Right cardiac atrium (tissue), 5 donors: ENCODE measurements around the gene ZNF574. TPM values are rescaled to one million over a fixed set of nuclear protein-coding genes. Genes with fewer than 3 reads are reported as not detected.
A peak's percentile ranks its signal among the peaks of the same experiment; 100 is the strongest.
"Not testable (repeated sequence)": the region's sequence is repeated elsewhere in the genome, so short reads cannot be mapped to it uniquely, and the experiment has no call there.

Experiments
- ATAC-seq, 2 donors: fragments of 200-7000 bp; cut with Tn5 transposase; one replicate each; pipeline versions ENCODE4 v1.8.0 to v1.9.1; 2020; ENCODE audit warnings: moderate library complexity in 2 of 2, mild to moderate bottlenecking in 1 of 2
- DNase-seq, 3 donors: peaks; one replicate each; pipeline ENCODE4 v3.0.0-alpha.2; 2020
- H3K27ac ChIP-seq: one replicate; pipeline ENCODE4 v1.5.1; 2013; ENCODE audit warnings: mild to moderate bottlenecking, low read length, control low read depth, moderate library complexity
- H3K27me3 ChIP-seq: one replicate; pipeline ENCODE4 v1.6.1; 2013; ENCODE audit not compliant: control insufficient read depth, insufficient read depth
- H3K4me1 ChIP-seq: one replicate; pipeline ENCODE4 v1.6.1; 2013; ENCODE audit warnings: low read length; ENCODE audit not compliant: control insufficient read depth, insufficient read depth
- H3K4me3 ChIP-seq: one replicate; pipeline ENCODE4 v1.5.1; 2013; ENCODE audit warnings: low read length, control low read depth
- H3K9me3 ChIP-seq: one replicate; pipeline ENCODE4 v1.6.1; 2013; ENCODE audit warnings: low read length; ENCODE audit not compliant: control insufficient read depth
- WGBS: extraction: QIAGEN DNeasy Blood & Tissue Kit; methylation state at CpG from one replicate; pipeline ENCODE4 v1.1.7; 2013; 5-methylcytosine and 5-hydroxymethylcytosine counted together
- intact Hi-C, 4 donors: fragments of 100-400 bp; cut with DNase I; formaldehyde crosslinking; loops; one replicate each; pipeline versions ENCODE4 v1.11.0 to v1.14.0; 2022 to 2023
- polyA plus RNA-seq: library from polyadenylated mRNA; stranded (reverse); fragments of 200-250 nt; gene quantifications from one replicate; pipeline ENCODE4 v1.2.3, GENCODE V29; 2013
- total RNA-seq, 4 donors: library from RNA; stranded (reverse); fragmentation: NEBNext Ultra II Directional; extraction: Animal tissue kit (Norgen Biotek cat#: 25700); gene quantifications; one replicate each; pipeline ENCODE4 v1.2.1, GENCODE V29; 2021
- donor health status: healthy with polysubstance abuse.
- donor health status: DM: no; HTN: yes; CAD: no.
- donor health status: DM: no; HTN: no; CAD: no.
- donor health status: DM: no; HTN: yes; CAD: no; lungs with severe emphysema.
- donor health status: DM: yes; HTN: yes; CAD: no.

ZNF574 gene
- total and polyA plus RNA-seq, 5 donors, result 5.2 to 9.3 (median 8.4) TPM

DNA sequence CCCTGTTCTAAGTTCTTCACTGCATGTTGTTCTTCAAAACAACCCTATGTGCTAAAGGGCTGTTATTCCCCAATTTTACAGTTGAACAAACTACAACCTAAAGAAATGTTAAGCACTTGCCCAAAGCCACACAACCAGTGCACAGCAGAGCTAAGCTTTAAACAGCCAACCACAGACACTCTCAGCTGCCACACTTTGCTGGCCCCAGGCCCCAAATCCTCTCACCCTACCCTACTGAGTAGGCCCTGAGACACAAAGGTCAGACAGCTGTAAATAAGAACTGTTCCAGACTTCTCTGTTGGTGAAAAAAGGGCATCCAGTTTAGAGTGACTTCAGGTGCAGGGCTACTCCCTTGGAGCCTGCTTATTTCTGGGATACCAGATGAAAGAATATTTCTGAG lies 35.9 kb upstream of the ZNF574 start:
- peaks cover 4% of the 10 kb centered on the region for H3K4me1 ChIP-seq
- peak overlapping the region; percentile 48 for H3K27ac ChIP-seq
- no peaks in the 10 kb centered on the region for H3K9me3 ChIP-seq
- intact Hi-C loops, result no loop called here
- no peak overlapping the region for H3K4me3 ChIP-seq
- ATAC-seq, result no peak
- no peaks in the 10 kb centered on the region for H3K27me3 ChIP-seq
- DNase-seq, result no peak

DNA sequence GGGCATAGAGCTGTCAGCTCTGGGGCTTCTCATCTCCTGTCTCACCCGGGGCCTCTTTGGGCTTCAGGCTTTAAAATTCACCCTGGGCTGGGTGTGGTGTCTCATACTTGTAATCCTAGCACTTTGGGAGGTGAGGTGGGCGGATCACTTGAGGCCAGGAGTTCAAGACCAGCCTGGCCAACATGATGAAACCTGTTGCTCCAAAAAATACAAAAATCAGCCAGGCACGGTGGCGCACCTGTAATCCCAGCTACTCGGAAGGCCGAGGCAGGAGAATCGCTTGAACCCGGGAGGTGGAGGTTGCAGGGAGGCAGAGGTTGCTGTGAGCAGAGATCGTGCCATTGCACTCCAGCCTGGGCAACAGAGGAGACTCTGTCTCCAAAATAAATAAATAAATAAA lies 35.5 kb upstream of the ZNF574 start:
- ATAC-seq, H3K27me3 ChIP-seq, DNase-seq, H3K9me3 ChIP-seq, H3K4me1 ChIP-seq, H3K4me3 ChIP-seq, intact Hi-C loops: not testable (repeated sequence)
- WGBS, result 88% methylated on average over 9 of the region's 9 CpGs
- peak overlapping the region; percentile 48 for H3K27ac ChIP-seq

- WGBS, result 88% methylated on average over 30 of the region's 30 CpGs
- DNase-seq (no peak), ATAC-seq (no peak)
- H3K27ac ChIP-seq, result no peak overlapping the region
- H3K27me3 ChIP-seq, result no peaks in the 10 kb centered on the region
- peaks cover 3% of the 10 kb centered on the region for H3K4me1 ChIP-seq
- intact Hi-C loops, result no loop called here
- H3K4me3 ChIP-seq, result no peak overlapping the region
- no peaks in the 10 kb centered on the region for H3K9me3 ChIP-seq
Measured at GRCh38 chr19:42042455-42043170, 33.4 kb upstream of the ZNF574 start.

GRCh38 chr19:42045575-42045974 lies 30.4 kb upstream of the ZNF574 start:
- Histone ChIP-seq H3K9me3 (no peaks in the 10 kb centered on the region), H3K27me3 (no peaks in the 10 kb centered on the region), H3K4me1 (no peaks in the 10 kb centered on the region), H3K27ac (no peak overlapping the region), H3K4me3 (no peak overlapping the region)
- no peak for DNase-seq
- intact Hi-C loops, result no loop called here
- ATAC-seq, result no peak
- 62% methylated on average over 7 of the region's 7 CpGs for WGBS

DNA sequence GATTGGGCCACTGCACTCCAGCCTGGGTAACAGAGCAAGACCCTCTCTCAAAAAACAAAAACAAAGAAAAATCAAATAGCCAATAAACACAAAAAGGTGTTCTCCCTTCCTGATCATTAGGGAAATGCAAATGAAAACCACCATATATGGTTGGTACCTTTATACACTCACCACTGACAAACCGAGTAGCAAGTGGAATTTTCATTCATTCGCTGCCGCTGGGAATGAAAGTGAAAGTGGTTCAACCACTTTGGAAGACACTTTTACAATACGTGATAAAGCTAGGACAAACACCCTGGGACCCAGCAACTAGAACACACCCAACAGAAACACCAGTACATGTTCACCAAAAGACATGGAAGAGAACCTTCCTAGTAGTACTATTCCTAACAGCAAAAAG lies 27.0 kb upstream of the ZNF574 start:
- Histone ChIP-seq H3K4me3 (no peak overlapping the region), H3K27ac (no peak overlapping the region), H3K27me3 (no peaks in the 10 kb centered on the region), H3K4me1 (no peaks in the 10 kb centered on the region), H3K9me3 (no peaks in the 10 kb centered on the region)
- intact Hi-C loops, result no loop called here
- ATAC-seq, result peak in 1 of 2 donors; percentile 19
- WGBS, result 56% methylated on average over 4 of the region's 4 CpGs
- no peak for DNase-seq

GRCh38 chr19:42051166-42052115 lies 24.5 kb upstream of the ZNF574 start:
- intact Hi-C loops, result no loop called here
- 91% methylated on average over 14 of the region's 14 CpGs for WGBS
- H3K27me3 ChIP-seq, result no peaks in the 10 kb centered on the region

DNA sequence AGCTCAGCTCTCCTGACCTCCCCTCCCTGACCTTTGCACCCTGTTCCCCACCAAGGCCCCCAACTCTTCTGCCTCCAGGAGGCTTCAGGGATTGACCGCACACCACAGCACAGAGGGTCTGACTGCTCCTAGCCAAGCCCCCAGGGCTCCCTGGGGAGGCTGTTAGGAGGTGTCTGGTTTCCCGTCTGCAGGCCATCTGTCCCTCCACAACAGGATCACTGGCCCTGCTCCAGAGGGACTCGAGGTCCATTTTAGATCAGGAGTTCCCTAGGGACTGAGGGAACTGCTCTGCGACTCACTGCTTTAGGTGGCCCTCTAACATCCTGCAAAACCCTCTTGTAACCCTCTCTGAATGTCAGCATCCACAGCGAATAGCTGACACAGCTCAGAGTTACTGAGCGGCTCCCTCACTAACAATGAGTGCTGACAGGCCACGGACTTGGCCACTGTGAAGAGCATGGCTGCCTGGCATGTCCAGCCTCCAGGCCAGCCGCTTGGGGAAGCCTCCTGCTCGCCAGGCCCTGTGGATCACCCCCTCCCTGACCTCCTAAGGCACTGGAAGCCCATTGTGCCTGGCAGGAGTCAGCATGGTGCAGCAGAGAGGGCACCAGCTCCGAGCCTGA lies 23.6 kb upstream of the ZNF574 start:
- Histone ChIP-seq H3K9me3 (no peaks in the 10 kb centered on the region), H3K4me3 (no peak overlapping the region), H3K27ac (no peak overlapping the region), H3K4me1 (no peaks in the 10 kb centered on the region), H3K27me3 (no peaks in the 10 kb centered on the region)
- 51% methylated on average over 10 of the region's 10 CpGs for WGBS
- ATAC-seq (peak in 1 of 2 donors; percentile 11), DNase-seq (no peak)
- intact Hi-C loops, result no loop called here

More at GRCh38 chr19:42051166-42052115, 24.5 kb upstream of the ZNF574 start:
- H3K9me3 ChIP-seq, result no peaks in the 10 kb centered on the region
- DNase-seq (no peak), ATAC-seq (no peak)
- no peak overlapping the region for H3K4me3 ChIP-seq
- H3K4me1 ChIP-seq, result no peaks in the 10 kb centered on the region
- H3K27ac ChIP-seq, result no peak overlapping the region

DNA sequence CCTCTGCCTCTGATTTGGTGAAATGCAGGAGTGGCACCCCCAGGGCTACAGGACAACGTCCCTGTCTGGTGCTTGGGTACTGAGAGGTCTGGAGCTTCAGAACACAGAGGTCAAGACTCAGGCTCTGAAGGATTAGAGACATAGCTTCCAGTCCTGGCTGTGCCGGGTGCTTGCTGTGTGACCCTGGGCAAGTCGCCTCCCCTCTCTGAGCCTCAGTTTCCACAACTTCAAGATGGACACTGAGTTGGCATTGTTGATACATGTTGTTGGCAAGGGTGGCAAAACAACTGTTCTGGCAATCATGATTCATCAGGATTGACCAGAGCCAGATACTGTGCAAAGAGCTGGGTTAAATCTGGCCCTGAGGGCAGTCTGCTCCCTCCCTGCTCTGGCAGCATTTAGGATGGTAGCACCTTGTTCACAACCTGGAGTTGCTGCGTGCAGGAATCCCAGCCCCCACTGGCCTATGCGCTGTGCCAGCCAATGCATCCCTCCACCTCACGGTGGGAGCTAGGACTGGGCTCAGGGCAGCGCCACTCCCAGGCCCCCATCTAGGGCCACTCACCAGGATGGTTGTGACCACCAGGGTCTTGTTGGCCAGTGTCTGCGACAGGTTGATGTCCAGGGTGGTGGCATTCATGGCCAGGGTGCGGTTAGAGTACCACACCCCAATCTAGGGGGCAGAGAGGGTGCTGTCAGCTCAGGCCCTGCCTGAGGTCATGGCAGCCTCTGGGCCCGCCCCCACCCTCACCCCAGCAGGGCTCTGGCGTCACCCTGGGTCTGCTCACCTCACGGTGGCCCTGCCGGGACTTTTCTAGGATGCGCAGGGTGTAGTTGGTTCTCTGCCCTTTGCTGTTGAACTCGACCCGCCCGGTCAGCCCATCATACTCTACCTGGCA lies 22.7 kb upstream of the ZNF574 start:
- intact Hi-C loops, result no loop called here
- WGBS, result 86% methylated on average over 17 of the region's 17 CpGs
- no peaks in the 10 kb centered on the region for H3K27me3 ChIP-seq
- H3K9me3 ChIP-seq, result no peaks in the 10 kb centered on the region
- no peak overlapping the region for H3K4me3 ChIP-seq
- no peak for ATAC-seq
- no peaks in the 10 kb centered on the region for H3K4me1 ChIP-seq
- DNase-seq, result no peak
- H3K27ac ChIP-seq, result no peak overlapping the region

DNA sequence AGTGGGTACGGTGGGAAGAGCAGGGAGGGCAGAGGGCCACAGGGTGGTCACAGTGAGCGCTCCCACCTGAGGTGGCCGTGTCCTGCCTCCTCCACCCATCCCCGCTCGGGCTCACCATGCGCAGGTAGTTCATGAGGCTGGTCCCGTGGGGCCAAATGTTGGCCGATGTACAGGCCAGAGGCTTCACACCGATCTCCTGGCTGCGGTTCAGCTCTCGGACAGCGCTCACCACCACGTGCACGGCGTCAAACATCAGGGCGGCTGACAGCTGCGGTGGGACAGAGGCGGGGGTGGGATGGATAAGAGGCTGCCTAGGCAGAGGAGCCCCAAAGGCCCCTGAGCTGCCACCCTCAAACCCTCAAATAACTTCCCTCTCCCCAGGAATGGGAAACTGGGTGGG lies 21.8 kb upstream of the ZNF574 start:
- no peaks in the 10 kb centered on the region for H3K27me3 ChIP-seq
- intact Hi-C loops, result no loop called here
- WGBS, result 77% methylated on average over 18 of the region's 18 CpGs
- no peak overlapping the region for H3K4me3 ChIP-seq
- no peaks in the 10 kb centered on the region for H3K9me3 ChIP-seq
- DNase-seq, result no peak
- no peak overlapping the region for H3K27ac ChIP-seq
- no peaks in the 10 kb centered on the region for H3K4me1 ChIP-seq
- no peak for ATAC-seq

DNA sequence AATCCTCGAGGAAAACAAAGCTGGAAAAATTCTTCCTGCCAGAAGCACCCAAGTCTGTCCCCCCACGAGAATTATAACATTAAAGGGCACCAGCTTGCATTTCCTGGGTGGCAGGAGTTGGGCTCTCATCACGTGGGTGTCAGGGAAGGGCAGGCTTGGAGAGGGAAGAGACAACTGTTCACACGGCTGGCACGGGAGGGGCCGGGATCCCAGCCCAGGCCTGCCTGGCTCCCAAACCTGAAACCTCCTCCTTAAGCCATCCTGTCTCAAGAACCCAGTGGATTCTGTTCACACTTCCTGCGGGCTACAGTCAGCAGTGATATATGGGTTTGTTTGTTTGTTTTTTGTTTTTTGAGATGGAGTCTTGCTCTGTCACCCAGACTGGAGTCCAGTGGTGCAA lies 18.1 kb upstream of the ZNF574 start:
- no peak overlapping the region for H3K27ac ChIP-seq
- DNase-seq (no peak), ATAC-seq (no peak)
- no peak overlapping the region for H3K4me3 ChIP-seq
- H3K4me1 ChIP-seq, result no peaks in the 10 kb centered on the region
- intact Hi-C loops, result no loop called here
- no peaks in the 10 kb centered on the region for H3K9me3 ChIP-seq
- WGBS, result 71% methylated on average over 7 of the region's 7 CpGs
- no peaks in the 10 kb centered on the region for H3K27me3 ChIP-seq
